Liver (tissue), 9 donors: ENCODE results near the gene GRB2. TPM values are rescaled to one million over a fixed set of nuclear protein-coding genes. Genes with fewer than 3 reads are reported as not detected.

Experiments used
- DNase-seq: peaks from one replicate; pipeline ENCODE4 v3.0.0-alpha.2; 2017; ENCODE audit warnings: low spot score
- H3K27ac ChIP-seq, 2 donors: one replicate each; pipeline ENCODE4 v1.7.0; 2013; ENCODE audit warnings: inconsistent platforms in 2 of 2, low read length in 2 of 2, control low read depth in 1 of 2, low read depth in 1 of 2, mild to moderate bottlenecking in 1 of 2
- H3K27me3 ChIP-seq, 4 donors: one replicate each; pipeline versions ENCODE4 v1.6.1 to v1.7.0; 2013; ENCODE audit warnings: low read length in 3 of 4, inconsistent platforms in 1 of 4, mild to moderate bottlenecking in 1 of 4, moderate library complexity in 1 of 4; ENCODE audit not compliant: control insufficient read depth in 4 of 4, insufficient read depth in 4 of 4
- H3K36me3 ChIP-seq, 4 donors: one replicate each; pipeline versions ENCODE4 v1.6.1 to v1.7.0; 2013; ENCODE audit warnings: low read length in 3 of 4, mild to moderate bottlenecking in 3 of 4, low read depth in 1 of 4, moderate library complexity in 1 of 4; ENCODE audit not compliant: control insufficient read depth in 4 of 4, insufficient read depth in 3 of 4
- H3K4me1 ChIP-seq, 4 donors: one replicate each; pipeline versions ENCODE4 v1.6.1 to v1.7.0; 2013; ENCODE audit warnings: low read length in 3 of 4, mild to moderate bottlenecking in 3 of 4, moderate library complexity in 1 of 4; ENCODE audit not compliant: control insufficient read depth in 4 of 4, insufficient read depth in 4 of 4
- H3K4me3 ChIP-seq, 3 donors: one replicate each; pipeline versions ENCODE4 v1.6.1 to v1.7.0; 2013; ENCODE audit warnings: low read length in 3 of 3, control low read depth in 1 of 3, low read depth in 1 of 3, mild to moderate bottlenecking in 1 of 3
- H3K9ac ChIP-seq, 2 donors: one replicate each; pipeline ENCODE4 v1.7.0; 2013; ENCODE audit warnings: low read length in 2 of 2, mild to moderate bottlenecking in 2 of 2, moderate library complexity in 2 of 2, control low read depth in 1 of 2, low read depth in 1 of 2
- H3K9me3 ChIP-seq, 4 donors: one replicate each; pipeline versions ENCODE4 v1.6.1 to v1.7.0; 2013; ENCODE audit warnings: low read length in 3 of 4; ENCODE audit not compliant: control insufficient read depth in 4 of 4
- ATF3 ChIP-seq: IDR thresholded peaks from 2 replicates; pipeline ENCODE4 v1.6.1; 2016; ENCODE audit warnings: antibody characterized with exemption
- EGR1 ChIP-seq, 2 donors: IDR thresholded peaks; 2 replicates each; pipeline ENCODE4 v1.6.1; 2016 to 2018; ENCODE audit warnings: antibody characterized with exemption in 2 of 2, low read depth in 2 of 2
- FOXA1 ChIP-seq: IDR thresholded peaks from 2 replicates; pipeline ENCODE4 v1.6.1; 2016; ENCODE audit warnings: antibody characterized with exemption
- FOXA2 ChIP-seq: IDR thresholded peaks from 2 replicates; pipeline ENCODE4 v1.6.1; 2016; ENCODE audit warnings: antibody characterized with exemption
- GABPA ChIP-seq, 2 donors: IDR thresholded peaks in 1 of 2; conservative IDR thresholded peaks in 1 of 2; 2 replicates each; pipeline ENCODE4 v1.6.1; 2016; ENCODE audit warnings: antibody characterized with exemption in 2 of 2, mild to moderate bottlenecking in 1 of 2, moderate library complexity in 1 of 2
- HNF4A ChIP-seq, 2 donors: conservative IDR thresholded peaks; 2 replicates each; pipeline ENCODE4 v1.6.1; 2016; ENCODE audit warnings: antibody characterized with exemption in 2 of 2, mild to moderate bottlenecking in 2 of 2
- HNF4G ChIP-seq: IDR thresholded peaks from 2 replicates; pipeline ENCODE4 v1.6.1; 2016; ENCODE audit warnings: antibody characterized with exemption
- JUND ChIP-seq, 2 donors: IDR thresholded peaks; 2 replicates each; pipeline ENCODE4 v1.6.1; 2016; ENCODE audit warnings: antibody characterized with exemption in 2 of 2
- MAX ChIP-seq: IDR thresholded peaks from 2 replicates; pipeline ENCODE4 v1.6.1; 2016; ENCODE audit warnings: antibody characterized with exemption
- NR2F2 ChIP-seq: IDR thresholded peaks from 2 replicates; pipeline ENCODE4 v1.6.1; 2016; ENCODE audit warnings: antibody characterized with exemption
- RAD21 ChIP-seq, 2 donors: IDR thresholded peaks; 2 replicates each; pipeline ENCODE4 v1.6.1; 2016; ENCODE audit warnings: antibody characterized with exemption in 2 of 2, mild to moderate bottlenecking in 2 of 2
- RXRA ChIP-seq, 2 donors: IDR thresholded peaks; 2 replicates each; pipeline ENCODE4 v1.6.1; 2017 to 2018; ENCODE audit warnings: antibody characterized with exemption in 2 of 2, mild to moderate bottlenecking in 1 of 2
- SP1 ChIP-seq: IDR thresholded peaks from 2 replicates; pipeline ENCODE4 v1.6.1; 2018; ENCODE audit warnings: antibody characterized with exemption, mild to moderate bottlenecking
- TAF1 ChIP-seq: conservative IDR thresholded peaks from 2 replicates; pipeline ENCODE4 v1.6.1; 2016; ENCODE audit warnings: antibody characterized with exemption, mild to moderate bottlenecking
- YY1 ChIP-seq: IDR thresholded peaks from 2 replicates; pipeline ENCODE4 v1.6.1; 2016; ENCODE audit warnings: antibody characterized with exemption, mild to moderate bottlenecking
- ZBTB33 ChIP-seq: IDR thresholded peaks from 2 replicates; pipeline ENCODE4 v1.6.1; 2016; ENCODE audit warnings: antibody characterized with exemption
- WGBS: extraction: QIAGEN DNeasy Blood & Tissue Kit; methylation state at CpG from one replicate; pipeline ENCODE4 v1.1.7; 2013; 5-methylcytosine and 5-hydroxymethylcytosine counted together
- polyA plus RNA-seq, 2 donors: library from polyadenylated mRNA; stranded (reverse) in 1 of 2; unstranded in 1 of 2; fragments of 200-250 nt in 1 of 2; fragments of >200 nt in 1 of 2; fragmentation: Nextera tagmentation in 1 of 2; extraction: Ambion mirVana in 1 of 2; gene quantifications; one replicate each; pipeline versions ENCODE4 v1.2.1 to v1.2.3, GENCODE V29; 2013 to 2015
- total RNA-seq, 2 donors: library from RNA; depleted of rRNA; stranded (reverse); fragments of >200 nt; gene quantifications; one replicate each; pipeline ENCODE4 v1.2.3, GENCODE V29; 2014
- TF ChIP-seq, protein P1 (sequence below): fragments of 150-350 bp; IDR thresholded peaks from 2 replicates; pipeline ENCODE4 v1.5.1; 2017; ENCODE audit warnings: improper control_type of control experiment, low read depth, low read length; ENCODE audit not compliant: missing input control
- TF ChIP-seq, protein P2 (sequence below): IDR thresholded peaks from 2 replicates; pipeline ENCODE4 v1.6.1; 2016; ENCODE audit warnings: antibody characterized with exemption, mild to moderate bottlenecking
- donor health status: healthy.
- donor health status: healthy.
- donor health status: healthy.
- donor health status: healthy.
- donor health status: healthy.

GRB2 gene
- total and polyA plus RNA-seq, 4 donors, result 36.0 to 91.8 (median 49.6) TPM

DNA sequence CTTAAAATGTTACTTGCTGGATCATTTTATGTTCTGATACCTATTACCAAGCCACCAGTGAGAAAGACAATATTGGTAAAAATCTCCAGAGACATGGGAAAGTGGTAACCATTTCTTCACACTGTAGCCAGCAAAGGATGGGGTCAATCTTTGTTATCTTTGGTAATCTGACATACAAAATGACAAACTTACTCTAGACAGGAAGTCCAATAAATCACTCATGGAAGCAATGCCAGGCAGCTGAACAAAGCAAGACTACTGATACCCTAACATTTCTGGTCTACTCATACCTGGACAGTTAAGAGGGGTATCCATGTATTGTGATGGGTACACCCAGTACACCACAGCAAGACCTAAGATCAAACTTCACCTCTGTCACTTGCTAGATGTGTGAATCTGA lies 19.0 kb downstream of the GRB2 start (continued):
- TF ChIP-seq ZBTB33, result no peak
- TF ChIP-seq, protein P1, sequence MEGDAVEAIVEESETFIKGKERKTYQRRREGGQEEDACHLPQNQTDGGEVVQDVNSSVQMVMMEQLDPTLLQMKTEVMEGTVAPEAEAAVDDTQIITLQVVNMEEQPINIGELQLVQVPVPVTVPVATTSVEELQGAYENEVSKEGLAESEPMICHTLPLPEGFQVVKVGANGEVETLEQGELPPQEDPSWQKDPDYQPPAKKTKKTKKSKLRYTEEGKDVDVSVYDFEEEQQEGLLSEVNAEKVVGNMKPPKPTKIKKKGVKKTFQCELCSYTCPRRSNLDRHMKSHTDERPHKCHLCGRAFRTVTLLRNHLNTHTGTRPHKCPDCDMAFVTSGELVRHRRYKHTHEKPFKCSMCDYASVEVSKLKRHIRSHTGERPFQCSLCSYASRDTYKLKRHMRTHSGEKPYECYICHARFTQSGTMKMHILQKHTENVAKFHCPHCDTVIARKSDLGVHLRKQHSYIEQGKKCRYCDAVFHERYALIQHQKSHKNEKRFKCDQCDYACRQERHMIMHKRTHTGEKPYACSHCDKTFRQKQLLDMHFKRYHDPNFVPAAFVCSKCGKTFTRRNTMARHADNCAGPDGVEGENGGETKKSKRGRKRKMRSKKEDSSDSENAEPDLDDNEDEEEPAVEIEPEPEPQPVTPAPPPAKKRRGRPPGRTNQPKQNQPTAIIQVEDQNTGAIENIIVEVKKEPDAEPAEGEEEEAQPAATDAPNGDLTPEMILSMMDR, result no peak
- TF ChIP-seq YY1, result no peak

DNA sequence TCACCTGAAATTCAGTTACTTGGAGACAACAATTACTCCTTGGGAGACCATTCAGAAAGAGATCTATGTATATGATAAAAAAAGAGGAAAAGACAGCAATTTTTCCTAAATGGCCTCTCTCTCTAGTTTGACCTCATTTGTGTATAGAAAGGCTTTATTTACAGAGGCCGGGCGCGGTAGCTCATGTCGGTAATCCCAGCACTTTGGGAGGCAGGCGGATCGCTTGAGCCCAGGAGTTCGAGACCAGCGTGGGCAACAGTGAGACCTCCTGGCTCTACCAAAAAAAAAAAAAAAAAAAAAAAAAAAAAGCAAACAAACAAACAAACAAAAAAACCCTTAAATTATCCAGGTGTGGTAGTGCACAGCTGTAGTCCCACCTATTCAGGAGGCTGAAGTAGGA lies 20.7 kb downstream of the GRB2 start:
- Histone ChIP-seq H3K4me3 (no peak overlapping the region), H3K4me1 (peaks cover 6 to 20% (median 15%) of the 10 kb centered on the region in 4 donors), H3K27ac (no peak overlapping the region), H3K9me3 (no peaks in the 10 kb centered on the region), H3K9ac (no peak overlapping the region), H3K27me3 (no peaks in the 10 kb centered on the region), H3K36me3 (peaks cover 0 to 3% (median 2%) of the 10 kb centered on the region in 4 donors)
- WGBS, result 96% methylated on average over 8 of the region's 8 CpGs
- TF ChIP-seq, protein P2, sequence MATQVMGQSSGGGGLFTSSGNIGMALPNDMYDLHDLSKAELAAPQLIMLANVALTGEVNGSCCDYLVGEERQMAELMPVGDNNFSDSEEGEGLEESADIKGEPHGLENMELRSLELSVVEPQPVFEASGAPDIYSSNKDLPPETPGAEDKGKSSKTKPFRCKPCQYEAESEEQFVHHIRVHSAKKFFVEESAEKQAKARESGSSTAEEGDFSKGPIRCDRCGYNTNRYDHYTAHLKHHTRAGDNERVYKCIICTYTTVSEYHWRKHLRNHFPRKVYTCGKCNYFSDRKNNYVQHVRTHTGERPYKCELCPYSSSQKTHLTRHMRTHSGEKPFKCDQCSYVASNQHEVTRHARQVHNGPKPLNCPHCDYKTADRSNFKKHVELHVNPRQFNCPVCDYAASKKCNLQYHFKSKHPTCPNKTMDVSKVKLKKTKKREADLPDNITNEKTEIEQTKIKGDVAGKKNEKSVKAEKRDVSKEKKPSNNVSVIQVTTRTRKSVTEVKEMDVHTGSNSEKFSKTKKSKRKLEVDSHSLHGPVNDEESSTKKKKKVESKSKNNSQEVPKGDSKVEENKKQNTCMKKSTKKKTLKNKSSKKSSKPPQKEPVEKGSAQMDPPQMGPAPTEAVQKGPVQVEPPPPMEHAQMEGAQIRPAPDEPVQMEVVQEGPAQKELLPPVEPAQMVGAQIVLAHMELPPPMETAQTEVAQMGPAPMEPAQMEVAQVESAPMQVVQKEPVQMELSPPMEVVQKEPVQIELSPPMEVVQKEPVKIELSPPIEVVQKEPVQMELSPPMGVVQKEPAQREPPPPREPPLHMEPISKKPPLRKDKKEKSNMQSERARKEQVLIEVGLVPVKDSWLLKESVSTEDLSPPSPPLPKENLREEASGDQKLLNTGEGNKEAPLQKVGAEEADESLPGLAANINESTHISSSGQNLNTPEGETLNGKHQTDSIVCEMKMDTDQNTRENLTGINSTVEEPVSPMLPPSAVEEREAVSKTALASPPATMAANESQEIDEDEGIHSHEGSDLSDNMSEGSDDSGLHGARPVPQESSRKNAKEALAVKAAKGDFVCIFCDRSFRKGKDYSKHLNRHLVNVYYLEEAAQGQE, result no peak
- TF ChIP-seq FOXA1, result no peak
- TF ChIP-seq SP1, result no peak
- no peak for TF ChIP-seq TAF1
- no peak for TF ChIP-seq EGR1 (IDR thresholded peaks at IDR 0.05; ENCODE audit: low read depth in 2 of 2)
- TF ChIP-seq, protein P1, result no peak
- TF ChIP-seq HNF4A (conservative IDR thresholded peaks at IDR 0.05), result no peak
- TF ChIP-seq FOXA2, result no peak
- no peak for TF ChIP-seq RAD21 (IDR thresholded peaks at IDR 0.05)
- TF ChIP-seq JUND (IDR thresholded peaks at IDR 0.05), result no peak
- no peak for TF ChIP-seq YY1
- TF ChIP-seq GABPA (IDR thresholded peaks at IDR 0.05 in 1 of 2, conservative IDR thresholded peaks at IDR 0.05 in 1 of 2), result no peak
- TF ChIP-seq MAX, result no peak
- no peak for TF ChIP-seq ZBTB33
- TF ChIP-seq ATF3, result no peak
- no peak for TF ChIP-seq HNF4G
- TF ChIP-seq NR2F2, result no peak
- no peak for TF ChIP-seq RXRA (IDR thresholded peaks at IDR 0.05)
- no peak for DNase-seq
